ENCODE results near the gene NOS1AP. TPM values are rescaled to one million over a fixed set of nuclear protein-coding genes. Genes with fewer than 3 reads are reported as not detected.

Gene NOS1AP
- total and polyA plus RNA-seq, 2 experiments from 2014 or later = 5.8 to 6.6 TPM

DNA sequence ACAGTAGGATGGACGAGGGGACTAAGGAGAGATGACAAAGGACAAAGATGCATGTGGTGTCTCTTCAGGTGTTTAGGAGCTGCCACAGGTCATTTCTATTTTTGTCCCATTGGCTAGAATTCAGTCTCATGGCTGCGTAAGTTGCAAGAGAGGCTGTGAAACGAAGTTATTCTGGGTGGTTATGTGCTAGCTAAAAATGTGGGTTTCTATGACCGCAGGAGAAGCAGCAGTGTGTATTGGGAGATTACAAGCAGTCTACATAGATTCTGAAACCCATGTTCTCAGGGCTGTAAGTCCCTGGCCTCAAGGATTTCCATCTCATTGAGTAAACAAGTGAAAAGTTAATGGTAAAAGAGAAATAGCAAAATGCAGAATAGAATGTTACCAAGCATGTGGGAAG lies 196.5 kb downstream of the NOS1AP start:
- ATAC-seq (no peak), DNase-seq (ENCODE audit: low spot score) (no peak)
- Histone ChIP-seq H3K79me2 (replicated peaks; ENCODE audit: insufficient read depth) (peaks cover 7% of the 10 kb centered on the region; the same call in 1 of the 2 replicates), H3K36me3 (ENCODE audit: insufficient read depth) (no peaks in the 10 kb centered on the region), H2AFZ (no peak overlapping the region), H3K4me2 (no peak overlapping the region), H3K27ac (ENCODE audit: low read depth) (no peak overlapping the region), H3K9me2 (ENCODE audit: insufficient read depth) (no peaks in the 10 kb centered on the region), H3K27me3 (ENCODE audit: insufficient read depth) (no peaks in the 10 kb centered on the region), H3F3A (replicated peaks; ENCODE audit: low read depth) (no peaks in the 10 kb centered on the region), H3K4me3 (no peak overlapping the region), H4K20me1 (replicated peaks; ENCODE audit: insufficient read depth) (no peaks in the 10 kb centered on the region), H3K4me1 (ENCODE audit: insufficient read depth) (no peaks in the 10 kb centered on the region)
- Mint-ChIP-seq H3K4me3 (no peak overlapping the region), H3K36me3 (ENCODE audit: low read depth) (no peaks in the 10 kb centered on the region), H3K27me3 (ENCODE audit: insufficient read depth, low read depth, poor library complexity) (peaks cover 2% of the 10 kb centered on the region), H3K4me1 (peaks cover 26% of the 10 kb centered on the region), H3K9me3 (no peaks in the 10 kb centered on the region; the same call in 2 of the 3 replicates), H3K27ac (no peak overlapping the region)
- TF ChIP-seq ZNF331 (CRISPR knock-in tag; IDR thresholded peaks at IDR 0.05; ENCODE audit: low read depth) (no peak), STAT1 (IDR thresholded peaks at IDR 0.05; ENCODE audit: unreplicated experiment) (no peak), EZH2 (IDR thresholded peaks at IDR 0.05; ENCODE audit: low read depth, unreplicated experiment) (no peak), POLR2AphosphoS5 (IDR thresholded peaks at IDR 0.05; ENCODE audit: low read depth) (no peak), CTCF (conservative IDR thresholded peaks at IDR 0.05; ENCODE audit: low read depth in 2 of 2) (no peak)
- TF ChIP-seq, protein P1, sequence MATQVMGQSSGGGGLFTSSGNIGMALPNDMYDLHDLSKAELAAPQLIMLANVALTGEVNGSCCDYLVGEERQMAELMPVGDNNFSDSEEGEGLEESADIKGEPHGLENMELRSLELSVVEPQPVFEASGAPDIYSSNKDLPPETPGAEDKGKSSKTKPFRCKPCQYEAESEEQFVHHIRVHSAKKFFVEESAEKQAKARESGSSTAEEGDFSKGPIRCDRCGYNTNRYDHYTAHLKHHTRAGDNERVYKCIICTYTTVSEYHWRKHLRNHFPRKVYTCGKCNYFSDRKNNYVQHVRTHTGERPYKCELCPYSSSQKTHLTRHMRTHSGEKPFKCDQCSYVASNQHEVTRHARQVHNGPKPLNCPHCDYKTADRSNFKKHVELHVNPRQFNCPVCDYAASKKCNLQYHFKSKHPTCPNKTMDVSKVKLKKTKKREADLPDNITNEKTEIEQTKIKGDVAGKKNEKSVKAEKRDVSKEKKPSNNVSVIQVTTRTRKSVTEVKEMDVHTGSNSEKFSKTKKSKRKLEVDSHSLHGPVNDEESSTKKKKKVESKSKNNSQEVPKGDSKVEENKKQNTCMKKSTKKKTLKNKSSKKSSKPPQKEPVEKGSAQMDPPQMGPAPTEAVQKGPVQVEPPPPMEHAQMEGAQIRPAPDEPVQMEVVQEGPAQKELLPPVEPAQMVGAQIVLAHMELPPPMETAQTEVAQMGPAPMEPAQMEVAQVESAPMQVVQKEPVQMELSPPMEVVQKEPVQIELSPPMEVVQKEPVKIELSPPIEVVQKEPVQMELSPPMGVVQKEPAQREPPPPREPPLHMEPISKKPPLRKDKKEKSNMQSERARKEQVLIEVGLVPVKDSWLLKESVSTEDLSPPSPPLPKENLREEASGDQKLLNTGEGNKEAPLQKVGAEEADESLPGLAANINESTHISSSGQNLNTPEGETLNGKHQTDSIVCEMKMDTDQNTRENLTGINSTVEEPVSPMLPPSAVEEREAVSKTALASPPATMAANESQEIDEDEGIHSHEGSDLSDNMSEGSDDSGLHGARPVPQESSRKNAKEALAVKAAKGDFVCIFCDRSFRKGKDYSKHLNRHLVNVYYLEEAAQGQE (IDR thresholded peaks at IDR 0.05; ENCODE audit: unreplicated experiment) = no peak
- TF ChIP-seq, protein P2, sequence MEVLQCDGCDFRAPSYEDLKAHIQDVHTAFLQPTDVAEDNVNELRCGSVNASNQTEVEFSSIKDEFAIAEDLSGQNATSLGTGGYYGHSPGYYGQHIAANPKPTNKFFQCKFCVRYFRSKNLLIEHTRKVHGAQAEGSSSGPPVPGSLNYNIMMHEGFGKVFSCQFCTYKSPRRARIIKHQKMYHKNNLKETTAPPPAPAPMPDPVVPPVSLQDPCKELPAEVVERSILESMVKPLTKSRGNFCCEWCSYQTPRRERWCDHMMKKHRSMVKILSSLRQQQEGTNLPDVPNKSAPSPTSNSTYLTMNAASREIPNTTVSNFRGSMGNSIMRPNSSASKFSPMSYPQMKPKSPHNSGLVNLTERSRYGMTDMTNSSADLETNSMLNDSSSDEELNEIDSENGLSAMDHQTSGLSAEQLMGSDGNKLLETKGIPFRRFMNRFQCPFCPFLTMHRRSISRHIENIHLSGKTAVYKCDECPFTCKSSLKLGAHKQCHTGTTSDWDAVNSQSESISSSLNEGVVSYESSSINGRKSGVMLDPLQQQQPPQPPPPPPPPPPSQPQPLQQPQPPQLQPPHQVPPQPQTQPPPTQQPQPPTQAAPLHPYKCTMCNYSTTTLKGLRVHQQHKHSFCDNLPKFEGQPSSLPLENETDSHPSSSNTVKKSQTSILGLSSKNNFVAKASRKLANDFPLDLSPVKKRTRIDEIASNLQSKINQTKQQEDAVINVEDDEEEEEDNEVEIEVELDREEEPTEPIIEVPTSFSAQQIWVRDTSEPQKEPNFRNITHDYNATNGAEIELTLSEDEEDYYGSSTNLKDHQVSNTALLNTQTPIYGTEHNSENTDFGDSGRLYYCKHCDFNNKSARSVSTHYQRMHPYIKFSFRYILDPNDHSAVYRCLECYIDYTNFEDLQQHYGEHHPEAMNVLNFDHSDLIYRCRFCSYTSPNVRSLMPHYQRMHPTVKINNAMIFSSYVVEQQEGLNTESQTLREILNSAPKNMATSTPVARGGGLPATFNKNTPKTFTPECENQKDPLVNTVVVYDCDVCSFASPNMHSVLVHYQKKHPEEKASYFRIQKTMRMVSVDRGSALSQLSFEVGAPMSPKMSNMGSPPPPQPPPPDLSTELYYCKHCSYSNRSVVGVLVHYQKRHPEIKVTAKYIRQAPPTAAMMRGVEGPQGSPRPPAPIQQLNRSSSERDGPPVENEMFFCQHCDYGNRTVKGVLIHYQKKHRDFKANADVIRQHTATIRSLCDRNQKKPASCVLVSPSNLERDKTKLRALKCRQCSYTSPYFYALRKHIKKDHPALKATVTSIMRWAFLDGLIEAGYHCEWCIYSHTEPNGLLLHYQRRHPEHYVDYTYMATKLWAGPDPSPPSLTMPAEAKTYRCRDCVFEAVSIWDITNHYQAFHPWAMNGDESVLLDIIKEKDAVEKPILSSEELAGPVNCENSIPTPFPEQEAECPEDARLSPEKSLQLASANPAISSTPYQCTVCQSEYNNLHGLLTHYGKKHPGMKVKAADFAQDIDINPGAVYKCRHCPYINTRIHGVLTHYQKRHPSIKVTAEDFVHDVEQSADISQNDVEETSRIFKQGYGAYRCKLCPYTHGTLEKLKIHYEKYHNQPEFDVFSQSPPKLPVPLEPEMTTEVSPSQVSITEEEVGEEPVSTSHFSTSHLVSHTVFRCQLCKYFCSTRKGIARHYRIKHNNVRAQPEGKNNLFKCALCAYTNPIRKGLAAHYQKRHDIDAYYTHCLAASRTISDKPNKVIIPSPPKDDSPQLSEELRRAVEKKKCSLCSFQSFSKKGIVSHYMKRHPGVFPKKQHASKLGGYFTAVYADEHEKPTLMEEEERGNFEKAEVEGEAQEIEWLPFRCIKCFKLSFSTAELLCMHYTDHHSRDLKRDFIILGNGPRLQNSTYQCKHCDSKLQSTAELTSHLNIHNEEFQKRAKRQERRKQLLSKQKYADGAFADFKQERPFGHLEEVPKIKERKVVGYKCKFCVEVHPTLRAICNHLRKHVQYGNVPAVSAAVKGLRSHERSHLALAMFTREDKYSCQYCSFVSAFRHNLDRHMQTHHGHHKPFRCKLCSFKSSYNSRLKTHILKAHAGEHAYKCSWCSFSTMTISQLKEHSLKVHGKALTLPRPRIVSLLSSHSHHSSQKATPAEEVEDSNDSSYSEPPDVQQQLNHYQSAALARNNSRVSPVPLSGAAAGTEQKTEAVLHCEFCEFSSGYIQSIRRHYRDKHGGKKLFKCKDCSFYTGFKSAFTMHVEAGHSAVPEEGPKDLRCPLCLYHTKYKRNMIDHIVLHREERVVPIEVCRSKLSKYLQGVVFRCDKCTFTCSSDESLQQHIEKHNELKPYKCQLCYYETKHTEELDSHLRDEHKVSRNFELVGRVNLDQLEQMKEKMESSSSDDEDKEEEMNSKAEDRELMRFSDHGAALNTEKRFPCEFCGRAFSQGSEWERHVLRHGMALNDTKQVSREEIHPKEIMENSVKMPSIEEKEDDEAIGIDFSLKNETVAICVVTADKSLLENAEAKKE (CRISPR knock-in tag; IDR thresholded peaks at IDR 0.05) = no peak
